ELF-1 (cell line): Measurements from ENCODE around the gene AP1S3.
"Not testable (repeated sequence)": the region's sequence is repeated elsewhere in the genome, so short reads cannot be mapped to it uniquely, and the experiment has no call there.

Experiments
- DNase-seq: peaks from one replicate; pipeline ENCODE4 v3.0.0-alpha.2; 2016; ENCODE audit warnings: low read depth, low spot score

Gene AP1S3

DNA sequence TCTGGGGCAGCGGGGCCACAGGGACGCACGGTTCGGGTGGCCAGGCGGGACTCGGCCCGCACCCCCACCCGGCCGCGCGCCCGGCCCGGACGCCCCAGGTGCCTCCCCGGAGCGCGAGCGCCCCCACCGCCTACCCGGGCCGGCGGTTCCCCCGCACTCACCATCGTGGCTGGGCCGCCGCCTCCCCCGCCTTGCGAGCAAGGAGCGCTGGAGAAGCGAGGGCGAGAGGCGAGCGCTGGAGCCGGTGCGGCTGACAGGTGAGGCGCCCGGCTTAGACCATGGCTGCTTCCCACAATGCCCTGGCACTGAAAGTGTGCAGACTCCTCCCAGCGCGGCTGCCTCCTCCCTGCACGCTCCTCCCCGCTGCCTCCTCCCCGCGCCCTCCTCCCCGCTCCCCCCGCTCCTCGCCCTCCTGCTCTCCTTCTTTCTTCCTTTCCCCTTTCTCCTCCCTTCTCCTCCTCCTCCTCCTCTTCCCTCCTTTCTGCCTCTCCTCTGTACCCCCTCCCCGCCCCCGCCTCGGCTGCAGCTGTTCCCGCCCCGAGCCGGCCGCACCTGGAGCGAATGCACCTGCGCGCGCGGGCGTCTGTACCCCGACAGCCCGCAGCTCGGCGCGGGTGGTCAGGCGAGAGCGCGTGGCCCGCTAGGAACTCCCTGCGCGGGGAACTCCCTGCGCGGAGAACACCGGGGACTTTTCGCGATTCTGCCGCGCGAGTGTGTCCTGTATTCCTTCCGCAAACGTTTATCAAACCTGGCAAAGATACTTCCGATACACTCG lies at the start of gene AP1S3:
TSS of gene AP1S3 (minus strand) at position 296 of the 775 bp plus-strand sequence. CDS start at position 164, 132 bp downstream.
- peak; percentile 74 for DNase-seq

- no peak for DNase-seq
Measured at GRCh38 chr2:223887127-223887526, 49.7 kb upstream of the AP1S3 start.

GRCh38 chr2:223886726-223887125 lies 49.3 kb upstream of the AP1S3 start:
- no peak for DNase-seq

DNA sequence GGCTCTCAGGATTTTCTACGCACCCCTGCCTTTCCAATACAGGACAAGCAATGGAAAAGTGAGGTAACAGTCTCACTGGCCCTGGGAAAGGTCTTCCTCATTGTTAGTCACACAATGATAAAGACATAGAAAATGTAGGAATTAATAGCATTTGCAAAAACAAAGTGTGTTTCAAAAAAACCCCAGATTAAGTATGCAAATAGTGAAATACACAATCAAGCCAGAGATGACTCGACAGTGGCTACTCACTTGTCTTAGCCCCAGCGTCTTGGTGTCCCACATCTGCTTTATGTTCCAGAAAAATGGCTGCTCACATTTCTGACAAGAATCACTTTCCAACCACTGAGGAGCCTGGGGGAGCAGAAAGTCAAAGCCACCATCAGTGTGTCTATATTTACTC lies 47.0 kb upstream of the AP1S3 start:
- DNase-seq, result no peak

- DNase-seq, result no peak
Measured at GRCh38 chr2:223882715-223883114, 45.3 kb upstream of the AP1S3 start.

GRCh38 chr2:223880796-223881195 lies 43.4 kb upstream of the AP1S3 start:
- DNase-seq, result no peak

GRCh38 chr2:223877721-223878410 lies 40.5 kb upstream of the AP1S3 start:
- DNase-seq, result no peak

DNA sequence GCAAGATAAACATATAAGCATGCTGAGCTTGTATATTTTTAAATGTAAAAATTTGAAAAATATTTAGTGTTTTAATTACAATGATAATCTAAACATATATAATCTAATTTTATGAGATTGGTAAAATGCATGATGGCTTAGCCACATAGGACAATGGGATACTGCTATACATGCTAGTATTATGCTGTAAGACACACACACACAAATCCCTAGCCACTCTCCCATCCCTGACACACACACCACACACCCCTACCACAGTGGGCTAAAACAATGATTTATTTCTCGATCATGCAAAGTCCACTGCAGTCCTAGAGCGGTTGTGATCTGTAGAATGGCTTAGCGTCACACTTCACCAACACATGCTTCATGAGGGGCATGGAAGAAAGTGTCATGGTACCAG lies 36.3 kb upstream of the AP1S3 start:
- DNase-seq, result no peak

GRCh38 chr2:223872772-223873171 lies 35.4 kb upstream of the AP1S3 start:
- not testable (repeated sequence) for DNase-seq

DNA sequence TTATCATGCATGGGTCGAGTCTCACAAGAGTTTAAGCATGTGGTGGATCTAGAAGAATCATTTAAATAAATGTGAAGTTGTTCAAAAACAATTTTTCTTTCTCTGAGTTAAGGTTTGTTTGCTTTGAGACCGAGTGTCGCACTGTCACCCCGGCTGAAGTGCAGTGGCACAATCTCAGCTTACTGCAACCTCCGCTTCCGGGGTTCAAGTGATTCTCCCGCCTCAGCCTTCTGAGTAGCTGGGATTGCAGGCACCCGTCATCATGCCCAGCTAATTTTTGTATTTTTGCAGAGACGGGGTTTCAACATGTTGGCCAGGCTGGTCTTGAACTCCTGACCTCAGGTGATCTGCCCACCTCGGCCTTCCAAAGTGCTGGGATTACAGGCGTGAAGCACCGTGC lies 34.3 kb upstream of the AP1S3 start:
- not testable (repeated sequence) for DNase-seq

GRCh38 chr2:223870840-223871611 lies 33.6 kb upstream of the AP1S3 start:
- DNase-seq, result no peak

DNA sequence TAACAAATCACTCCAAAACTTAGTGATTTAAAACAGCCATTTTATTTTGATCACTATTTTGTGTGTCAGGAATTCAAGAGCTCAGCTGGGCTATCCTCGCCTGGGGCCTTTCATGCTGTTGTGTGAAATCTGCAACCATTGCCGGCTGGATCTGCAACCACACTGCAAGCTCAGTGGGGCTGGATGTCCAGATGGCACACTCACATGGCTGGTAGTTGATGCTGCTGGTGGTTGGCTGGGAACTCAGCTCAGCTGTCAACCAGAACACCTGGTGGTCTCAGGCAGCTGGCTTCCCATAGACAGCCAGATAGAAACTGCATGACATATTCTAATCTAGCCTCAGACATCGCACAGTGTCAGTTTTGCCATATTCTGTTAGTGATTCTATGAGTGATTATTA lies 30.6 kb upstream of the AP1S3 start:
- DNase-seq, result no peak

- DNase-seq, result no peak
Measured at GRCh38 chr2:223865907-223866508, 28.6 kb upstream of the AP1S3 start.

DNA sequence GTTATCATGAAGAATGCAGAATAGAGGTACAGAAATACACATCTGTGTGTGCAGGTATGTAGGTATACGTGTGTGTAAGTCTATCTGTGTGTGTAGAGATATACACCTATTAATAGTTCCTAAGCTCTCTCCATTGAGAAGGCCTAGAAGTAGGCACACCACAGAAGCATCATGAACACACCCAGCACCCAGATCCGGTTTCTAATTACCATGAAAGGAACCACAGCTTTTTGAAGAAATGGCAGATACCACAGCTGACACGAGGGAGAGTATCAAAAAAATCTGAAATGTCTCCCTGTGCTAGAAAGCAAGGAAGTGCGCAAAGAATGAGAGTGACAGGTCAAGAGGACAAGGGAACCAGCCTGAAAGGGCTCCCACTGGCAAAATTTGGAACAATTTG lies 27.7 kb upstream of the AP1S3 start:
- no peak for DNase-seq

GRCh38 chr2:223863491-223863890 lies 26.1 kb upstream of the AP1S3 start:
- DNase-seq, result no peak

GRCh38 chr2:223860809-223861738 lies 23.7 kb upstream of the AP1S3 start:
- no peak for DNase-seq

GRCh38 chr2:223859070-223859469 lies 21.7 kb upstream of the AP1S3 start:
- no peak for DNase-seq

DNA sequence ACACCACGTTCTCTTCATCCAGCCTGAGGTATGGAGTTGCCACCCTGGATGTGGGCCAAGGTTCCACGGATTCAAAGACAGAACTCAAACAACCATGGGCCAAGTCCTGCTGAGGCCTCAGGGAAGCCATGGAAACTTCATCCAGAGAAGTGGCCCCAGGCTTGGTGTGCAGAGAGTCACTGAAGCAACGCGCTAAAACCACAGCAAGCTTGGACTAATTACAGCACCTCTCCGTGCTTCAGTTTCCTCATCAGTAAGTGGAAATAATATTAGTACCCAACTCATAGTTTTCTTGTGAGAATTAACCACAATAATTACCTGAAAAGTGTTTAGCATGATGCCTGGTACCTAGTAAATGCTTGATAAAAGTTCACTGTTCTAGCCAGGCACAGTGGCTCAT lies 19.2 kb upstream of the AP1S3 start:
- no peak for DNase-seq

- no peak for DNase-seq
Measured at GRCh38 chr2:223856021-223856420, 18.6 kb upstream of the AP1S3 start.

DNA sequence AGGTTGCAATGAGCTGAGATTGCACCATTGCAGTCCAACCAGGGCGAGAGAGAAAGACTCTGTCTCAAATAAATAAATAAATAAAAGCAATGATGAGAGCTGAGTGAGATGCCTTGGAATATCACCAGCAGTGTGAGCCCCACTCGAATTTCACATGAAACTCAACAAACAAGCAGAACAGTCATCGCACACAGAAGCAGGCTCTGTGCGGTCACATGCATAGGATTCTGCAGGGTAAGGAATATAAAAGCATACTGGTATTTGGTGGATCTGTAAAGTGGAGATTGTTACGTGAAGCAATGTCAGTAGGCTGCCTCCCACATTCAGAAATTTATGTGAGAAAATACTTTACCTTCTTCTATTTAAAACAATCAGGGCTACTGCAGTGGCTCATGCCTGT lies 18.0 kb upstream of the AP1S3 start:
- no peak for DNase-seq

- no peak for DNase-seq
Measured at GRCh38 chr2:223854741-223855140, 17.4 kb upstream of the AP1S3 start.
